Memory B cell (primary cell): ENCODE results near the gene RBM4B.
"Not testable (repeated sequence)": the region's sequence is repeated elsewhere in the genome, so short reads cannot be mapped to it uniquely, and the experiment has no call there.

Source experiments
- ATAC-seq: fragments of 150-1000 bp; cut with Tn5 transposase; 2 replicates; pipeline ENCODE4 v1.10.0; 2021; ENCODE audit warnings: low read depth, mild to moderate bottlenecking, moderate library complexity
- DNase-seq, 2 donors: peaks; one replicate each; pipeline ENCODE4 v3.0.0; 2022; ENCODE audit warnings: low spot score in 2 of 2
- H3K27ac Mint-ChIP-seq: one replicate; pipeline ENCODE4 v1.8.0; 2022; ENCODE audit warnings: mild to moderate bottlenecking, moderate library complexity, mixed read lengths
- H3K27me3 Mint-ChIP-seq: one replicate; pipeline ENCODE4 v1.8.0; 2022; ENCODE audit warnings: mixed read lengths
- H3K36me3 Mint-ChIP-seq: one replicate; pipeline ENCODE4 v1.8.0; 2022; ENCODE audit warnings: mild to moderate bottlenecking, mixed read lengths
- H3K4me1 Mint-ChIP-seq: one replicate; pipeline ENCODE4 v1.8.0; 2022; ENCODE audit warnings: mixed read lengths
- H3K4me3 Mint-ChIP-seq: one replicate; pipeline ENCODE4 v1.8.0; 2022; ENCODE audit warnings: mild to moderate bottlenecking, moderate library complexity, mixed read lengths
- H3K9me3 Mint-ChIP-seq: one replicate; pipeline ENCODE4 v1.8.0; 2022; ENCODE audit warnings: mixed read lengths

Gene RBM4B

GRCh38 chr11:66677599-66678375, at the start of gene RBM4B:
RBM4B (minus strand) TSS chr11:66677887; CDS start chr11:66677079, 808 bp downstream.
- Mint-ChIP-seq H3K4me3 (peak within 1 kb of the TSS; percentile 97), H3K27ac (peak within 1 kb of the TSS; percentile 99), H3K4me1 (peaks cover 17% of the 10 kb centered on the region), H3K27me3 (no peaks in the 10 kb centered on the region), H3K9me3 (no peaks in the 10 kb centered on the region), H3K36me3 (no peaks in the 10 kb centered on the region)
- ATAC-seq, result peak; percentile 81
- peak; percentile 92 to 96 for DNase-seq

DNA sequence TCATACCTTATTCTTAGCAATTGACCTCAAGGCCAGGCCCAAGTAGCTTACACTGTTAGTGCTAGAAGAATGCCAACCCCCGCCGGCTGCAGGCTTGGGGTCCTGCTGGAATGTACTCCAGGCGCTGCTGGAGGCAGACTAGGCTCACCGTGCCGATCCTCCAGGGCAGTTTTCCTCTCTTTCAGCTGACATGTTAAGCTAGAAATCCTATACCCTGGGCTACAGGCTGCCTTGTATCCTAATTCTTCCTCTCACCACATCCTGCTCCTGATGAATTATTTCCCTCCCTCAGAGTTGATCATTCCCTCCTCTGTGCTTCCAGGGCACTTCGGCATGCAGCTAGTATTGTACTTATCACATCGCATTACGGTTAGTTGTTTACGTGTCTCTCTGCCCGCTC, 48.0 kb upstream of the RBM4B start:
- H3K27me3 Mint-ChIP-seq, result peaks cover 18% of the 10 kb centered on the region
- H3K4me1 Mint-ChIP-seq, result peaks cover 12% of the 10 kb centered on the region
- no peak for ATAC-seq
- H3K9me3 Mint-ChIP-seq, result no peaks in the 10 kb centered on the region
- H3K27ac Mint-ChIP-seq, result no peak overlapping the region
- H3K4me3 Mint-ChIP-seq, result no peak overlapping the region
- no peak for DNase-seq
- peaks cover 4% of the 10 kb centered on the region for H3K36me3 Mint-ChIP-seq

DNA sequence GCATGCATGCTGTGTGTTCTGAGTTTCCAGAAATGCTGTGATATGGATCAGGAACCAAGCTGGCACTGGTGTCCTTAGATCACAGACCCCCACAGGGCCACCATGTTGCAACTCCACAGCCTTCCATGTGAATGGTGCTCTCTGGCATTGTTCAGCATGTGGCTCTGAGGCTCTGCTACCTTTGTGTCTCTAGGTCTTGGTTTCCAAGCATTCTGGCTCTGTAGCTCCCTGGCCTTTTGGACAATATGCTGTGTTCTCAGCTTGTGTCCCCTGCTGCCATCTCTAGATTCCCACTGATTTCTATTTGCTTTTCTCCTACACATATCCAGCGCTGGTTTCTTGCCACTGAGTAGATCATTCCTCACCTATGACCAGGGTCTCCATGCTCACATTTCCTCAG, 47.4 kb upstream of the RBM4B start:
- no peak for ATAC-seq
- no peak for DNase-seq

GRCh38 chr11:66724167-66724566, 46.5 kb upstream of the RBM4B start:
- H3K36me3 Mint-ChIP-seq, DNase-seq, H3K27ac Mint-ChIP-seq, H3K4me3 Mint-ChIP-seq, H3K9me3 Mint-ChIP-seq, ATAC-seq: not testable (repeated sequence)
- Mint-ChIP-seq H3K4me1 (peaks cover 12% of the 10 kb centered on the region), H3K27me3 (peaks cover 19% of the 10 kb centered on the region)

More for the DNA sequence above, 47.4 kb upstream of the RBM4B start:
- H3K9me3 Mint-ChIP-seq, result no peaks in the 10 kb centered on the region
- H3K27me3 Mint-ChIP-seq, result peaks cover 18% of the 10 kb centered on the region
- H3K27ac Mint-ChIP-seq, result no peak overlapping the region
- no peak overlapping the region for H3K4me3 Mint-ChIP-seq
- peaks cover 4% of the 10 kb centered on the region for H3K36me3 Mint-ChIP-seq
- H3K4me1 Mint-ChIP-seq, result peaks cover 12% of the 10 kb centered on the region

- H3K27ac Mint-ChIP-seq, result no peak overlapping the region
- peaks cover 10% of the 10 kb centered on the region for H3K4me1 Mint-ChIP-seq
- ATAC-seq (no peak), DNase-seq (no peak)
- no peak overlapping the region for H3K4me3 Mint-ChIP-seq
- peaks cover 18% of the 10 kb centered on the region for H3K27me3 Mint-ChIP-seq
- no peaks in the 10 kb centered on the region for H3K9me3 Mint-ChIP-seq
- peaks cover 2% of the 10 kb centered on the region for H3K36me3 Mint-ChIP-seq
Measured at GRCh38 chr11:66723693-66724092, 46.0 kb upstream of the RBM4B start.

- no peak overlapping the region for H3K27ac Mint-ChIP-seq
- no peaks in the 10 kb centered on the region for H3K36me3 Mint-ChIP-seq
- peaks cover 8% of the 10 kb centered on the region for H3K4me1 Mint-ChIP-seq
- no peak overlapping the region for H3K4me3 Mint-ChIP-seq
- ATAC-seq (no peak), DNase-seq (no peak)
- peaks cover 18% of the 10 kb centered on the region for H3K27me3 Mint-ChIP-seq
- H3K9me3 Mint-ChIP-seq, result no peaks in the 10 kb centered on the region
Measured at GRCh38 chr11:66722745-66723651, 45.3 kb upstream of the RBM4B start.

- Mint-ChIP-seq H3K27me3 (peaks cover 19% of the 10 kb centered on the region), H3K9me3 (no peaks in the 10 kb centered on the region), H3K27ac (no peak overlapping the region), H3K4me3 (no peak overlapping the region), H3K36me3 (no peaks in the 10 kb centered on the region), H3K4me1 (peaks cover 4% of the 10 kb centered on the region)
- DNase-seq (no peak), ATAC-seq (no peak)
Measured at GRCh38 chr11:66721939-66722338, 44.3 kb upstream of the RBM4B start.

GRCh38 chr11:66720899-66721470, 43.3 kb upstream of the RBM4B start:
- ATAC-seq, result no peak
- Mint-ChIP-seq H3K27me3 (peaks cover 13% of the 10 kb centered on the region), H3K27ac (no peak overlapping the region), H3K4me3 (no peak overlapping the region), H3K9me3 (no peaks in the 10 kb centered on the region), H3K4me1 (no peaks in the 10 kb centered on the region), H3K36me3 (no peaks in the 10 kb centered on the region)
- no peak for DNase-seq

DNA sequence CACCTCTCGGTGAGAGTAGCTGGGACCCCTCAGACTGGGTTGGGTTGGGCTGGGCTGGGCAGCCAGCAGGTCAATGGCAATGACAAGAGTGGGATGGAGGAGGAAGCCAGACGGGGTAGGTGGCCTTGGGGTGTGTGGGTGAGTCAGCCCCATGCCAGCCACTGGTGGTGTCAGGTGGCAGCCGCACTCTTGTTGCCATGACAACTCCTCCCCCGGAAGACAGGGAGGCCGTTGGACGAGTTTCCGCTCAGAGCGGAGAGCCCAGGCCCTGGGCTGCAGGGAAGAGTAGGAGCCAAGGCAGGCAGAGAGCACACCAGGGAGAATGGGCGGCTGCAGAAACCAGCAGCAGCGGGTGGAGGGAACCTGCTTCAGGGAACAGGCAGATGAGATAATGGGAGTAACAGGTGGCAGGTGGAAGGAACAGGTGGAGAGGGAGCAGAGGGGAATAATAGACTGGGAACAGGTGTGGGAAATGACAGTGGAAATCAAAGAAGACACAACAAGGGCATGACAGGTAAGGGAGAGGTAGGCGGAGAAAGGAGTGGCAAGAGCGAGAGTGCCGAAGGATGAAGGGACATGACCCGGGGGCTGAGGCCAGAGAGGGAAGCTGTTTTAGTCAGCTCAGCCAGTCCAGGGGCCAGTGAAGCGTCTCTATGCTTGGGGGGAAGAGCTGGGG, 42.7 kb upstream of the RBM4B start:
- Mint-ChIP-seq H3K4me1 (no peaks in the 10 kb centered on the region), H3K9me3 (no peaks in the 10 kb centered on the region), H3K4me3 (no peak overlapping the region), H3K27me3 (peaks cover 13% of the 10 kb centered on the region), H3K36me3 (no peaks in the 10 kb centered on the region), H3K27ac (no peak overlapping the region)
- no peak for DNase-seq
- no peak for ATAC-seq

DNA sequence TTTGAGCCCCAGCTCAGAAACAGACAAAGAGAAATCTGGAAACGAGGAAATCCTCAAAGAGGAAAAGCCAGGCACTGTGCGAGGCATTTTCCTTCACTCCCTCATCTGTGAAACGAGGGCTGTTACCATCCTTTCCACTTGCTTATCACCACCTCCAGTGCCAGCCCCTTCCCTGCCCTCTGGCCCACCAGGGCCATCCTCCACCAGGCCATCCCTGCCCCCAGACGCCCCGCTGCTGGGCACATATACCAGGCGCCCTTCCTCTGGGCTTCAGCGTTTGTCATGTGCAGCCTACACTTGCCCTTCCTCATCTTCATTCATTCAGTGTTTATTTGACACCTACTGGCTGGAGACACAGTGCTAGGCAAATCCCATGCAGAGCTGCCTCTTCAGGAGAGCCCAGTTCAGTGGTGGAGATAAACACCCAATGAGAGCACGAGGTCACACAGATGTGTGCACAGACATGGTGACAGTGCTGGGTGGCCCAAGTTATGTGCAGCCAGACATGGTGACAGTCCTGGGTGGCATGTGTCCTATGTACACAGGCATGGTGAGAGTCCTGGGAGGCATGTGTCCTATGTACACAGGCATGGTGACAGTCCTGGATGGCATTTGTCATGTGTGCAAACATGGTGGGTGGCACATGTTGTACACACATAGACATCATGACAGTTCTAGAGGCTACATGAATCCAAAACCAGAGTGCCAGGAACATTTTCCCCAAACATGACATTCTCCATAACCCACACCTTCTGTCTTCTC, 41.6 kb upstream of the RBM4B start:
- ATAC-seq (no peak), DNase-seq (no peak)
- H3K4me1 Mint-ChIP-seq, result no peaks in the 10 kb centered on the region
- no peaks in the 10 kb centered on the region for H3K9me3 Mint-ChIP-seq
- no peak overlapping the region for H3K27ac Mint-ChIP-seq
- H3K4me3 Mint-ChIP-seq, result no peak overlapping the region
- H3K36me3 Mint-ChIP-seq, result no peaks in the 10 kb centered on the region
- H3K27me3 Mint-ChIP-seq, result peaks cover 14% of the 10 kb centered on the region

DNA sequence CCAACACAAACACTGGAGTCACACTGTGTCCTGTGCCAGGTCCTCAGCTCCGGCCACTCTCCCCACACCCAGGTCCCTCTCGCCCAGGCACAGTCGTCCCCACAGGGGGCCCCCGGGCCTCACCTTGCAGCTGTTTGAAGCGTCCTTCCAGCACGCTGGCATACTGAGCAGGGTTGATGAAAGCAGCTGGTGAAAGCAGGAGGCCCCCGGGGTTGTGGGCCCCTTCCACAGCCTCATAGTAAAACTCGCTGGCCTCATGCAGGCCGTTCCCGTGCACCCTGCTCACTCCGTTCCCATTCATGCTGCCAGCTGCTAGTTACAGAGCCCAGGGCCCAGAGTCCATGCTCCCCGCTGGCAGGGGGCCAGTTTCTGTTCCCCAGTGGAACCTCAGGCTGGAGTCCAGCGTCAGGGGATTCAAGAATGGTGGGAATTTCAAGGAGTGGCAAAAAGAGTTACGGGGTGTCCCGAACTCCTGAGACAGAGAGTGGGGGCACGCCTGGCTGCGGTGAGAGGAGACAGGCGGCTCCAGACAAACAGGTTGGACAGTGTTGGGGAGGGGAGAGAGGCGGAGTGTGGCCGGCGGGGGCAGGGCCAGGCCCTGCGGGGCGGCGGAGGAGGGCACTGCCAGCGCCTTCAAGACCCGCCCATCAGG, 40.8 kb upstream of the RBM4B start:
- Mint-ChIP-seq H3K27me3 (peaks cover 20% of the 10 kb centered on the region), H3K27ac (no peak overlapping the region), H3K4me3 (no peak overlapping the region), H3K4me1 (no peaks in the 10 kb centered on the region), H3K36me3 (no peaks in the 10 kb centered on the region), H3K9me3 (no peaks in the 10 kb centered on the region)
- no peak for ATAC-seq
- no peak for DNase-seq

GRCh38 chr11:66717925-66718319, 40.2 kb upstream of the RBM4B start:
- no peaks in the 10 kb centered on the region for H3K9me3 Mint-ChIP-seq
- peaks cover 21% of the 10 kb centered on the region for H3K27me3 Mint-ChIP-seq
- no peaks in the 10 kb centered on the region for H3K4me1 Mint-ChIP-seq
- DNase-seq (no peak), ATAC-seq (no peak)
- no peak overlapping the region for H3K27ac Mint-ChIP-seq
- no peak overlapping the region for H3K4me3 Mint-ChIP-seq
- H3K36me3 Mint-ChIP-seq, result no peaks in the 10 kb centered on the region

- Mint-ChIP-seq H3K27me3 (peaks cover 21% of the 10 kb centered on the region), H3K4me3 (no peak overlapping the region), H3K9me3 (no peaks in the 10 kb centered on the region), H3K36me3 (no peaks in the 10 kb centered on the region), H3K4me1 (no peaks in the 10 kb centered on the region), H3K27ac (no peak overlapping the region)
- DNase-seq, result no peak
- ATAC-seq, result no peak
Measured at GRCh38 chr11:66716996-66717395, 39.3 kb upstream of the RBM4B start.
